ENCODE measurements around the gene SLC6A11.

SLC6A11 gene

DNA sequence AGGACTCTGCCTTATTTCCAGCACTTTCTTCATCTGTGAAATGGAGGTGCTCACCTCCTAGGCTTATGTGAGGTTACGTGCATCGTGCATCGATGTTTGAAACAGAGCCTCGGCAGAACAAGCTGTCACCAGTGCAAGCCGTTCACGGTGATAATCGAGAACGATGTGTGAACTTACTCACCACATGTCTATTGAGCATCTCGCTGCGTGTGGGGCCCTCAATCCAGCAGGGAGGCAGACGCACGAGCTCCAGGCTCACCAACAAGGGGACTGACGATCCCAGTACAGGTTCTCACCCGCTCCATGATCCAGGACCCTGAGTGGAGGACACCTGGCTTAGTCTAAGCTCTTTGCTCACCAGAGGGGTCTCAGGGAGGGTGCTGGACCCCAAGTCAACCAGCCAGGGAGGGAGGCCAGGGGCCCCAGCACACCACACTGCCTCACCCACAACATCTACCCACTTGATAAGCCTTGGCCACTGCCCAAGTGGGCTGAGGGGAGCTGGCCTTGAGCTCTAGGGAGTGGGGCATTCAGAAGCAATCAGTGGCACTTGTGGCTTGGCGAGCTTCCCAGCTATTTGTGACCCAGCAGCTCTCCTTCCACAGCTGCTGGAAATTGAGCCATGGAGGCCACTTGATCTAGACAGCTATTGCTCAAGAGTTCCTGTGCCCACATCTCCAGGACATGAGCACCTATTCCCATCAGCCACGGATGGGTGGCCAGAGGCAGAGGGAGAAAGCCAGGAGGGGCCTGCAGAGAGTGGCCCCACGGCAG lies 142.1 kb downstream of the SLC6A11 start:
- DNase-seq, result peak; percentile 22

DNA sequence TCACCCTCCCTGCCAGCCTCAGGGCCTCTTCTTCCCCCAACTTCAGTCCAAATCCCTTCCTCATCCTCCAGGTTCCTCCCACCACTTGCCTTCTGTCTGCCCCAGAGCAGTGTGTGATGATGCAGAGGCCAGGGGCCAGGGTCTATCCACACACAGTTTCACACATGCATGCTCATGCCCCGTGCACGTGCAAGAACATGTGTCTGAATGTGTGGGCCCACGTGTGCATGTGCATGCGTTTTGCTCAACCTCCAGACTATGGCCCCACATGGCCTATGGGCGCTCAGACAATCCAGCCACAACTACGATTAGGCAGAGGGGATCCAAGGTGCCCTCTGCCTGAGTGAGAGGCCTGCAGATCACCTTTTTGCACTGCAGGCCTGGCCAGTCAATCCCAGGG lies 144.2 kb downstream of the SLC6A11 start:
- DNase-seq, result no peak

DNA sequence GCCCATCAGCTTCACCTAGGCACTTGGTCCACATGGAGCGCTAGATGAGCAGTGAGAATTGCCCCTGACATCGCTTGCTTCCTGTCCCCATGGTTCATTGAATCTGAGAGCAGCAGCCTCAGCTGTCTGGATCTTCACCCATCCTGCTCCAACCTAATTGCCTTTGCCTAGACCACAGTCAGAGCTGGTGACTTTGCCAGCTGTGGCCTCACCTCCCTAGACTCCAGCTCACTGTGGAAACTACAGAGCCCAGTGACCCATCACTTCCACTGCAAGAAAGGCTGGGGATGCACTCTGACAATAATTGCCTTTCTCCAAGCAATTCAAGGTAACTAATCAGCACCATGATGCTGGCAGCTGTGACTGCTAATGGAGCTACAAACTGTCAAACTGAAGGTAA lies 145.9 kb downstream of the SLC6A11 start:
- DNase-seq, result no peak

GRCh38 chr3:10962481-10963036 lies 146.5 kb downstream of the SLC6A11 start:
- peak; percentile 56 for DNase-seq

DNA sequence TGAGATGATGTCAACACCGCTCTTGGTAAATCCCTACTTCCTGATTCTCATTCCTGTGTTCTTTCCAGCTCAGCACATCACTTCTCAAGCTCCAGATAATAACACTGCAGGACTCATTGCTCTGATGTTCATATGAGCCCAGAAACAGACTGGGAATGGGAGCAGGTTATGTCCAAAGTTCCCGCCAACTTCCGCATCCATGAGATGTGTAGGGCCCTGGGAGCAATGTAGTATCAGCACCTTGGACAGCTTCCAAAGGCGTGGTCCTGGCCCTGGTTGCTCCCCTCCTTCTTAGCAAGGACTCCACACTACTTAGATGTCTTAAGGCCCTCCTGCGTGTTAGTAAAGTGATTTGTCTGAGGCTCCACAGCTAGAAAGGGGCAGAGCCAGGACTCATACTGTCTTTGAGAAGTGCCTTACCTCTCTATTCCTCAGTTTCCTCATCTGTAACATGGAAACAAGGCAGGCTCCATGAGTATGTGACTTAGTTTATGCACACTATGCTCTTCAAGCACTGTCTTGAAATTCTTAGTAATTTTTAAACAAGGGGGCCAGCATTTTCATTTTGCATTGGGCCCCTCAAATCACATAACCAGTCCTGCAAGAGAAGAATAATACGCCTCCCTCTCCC lies 148.6 kb downstream of the SLC6A11 start:
- no peak for DNase-seq

GRCh38 chr3:10968401-10968800 lies 152.4 kb downstream of the SLC6A11 start:
- no peak for DNase-seq

GRCh38 chr3:10970306-10970960 lies 154.4 kb downstream of the SLC6A11 start:
- no peak for DNase-seq

DNA sequence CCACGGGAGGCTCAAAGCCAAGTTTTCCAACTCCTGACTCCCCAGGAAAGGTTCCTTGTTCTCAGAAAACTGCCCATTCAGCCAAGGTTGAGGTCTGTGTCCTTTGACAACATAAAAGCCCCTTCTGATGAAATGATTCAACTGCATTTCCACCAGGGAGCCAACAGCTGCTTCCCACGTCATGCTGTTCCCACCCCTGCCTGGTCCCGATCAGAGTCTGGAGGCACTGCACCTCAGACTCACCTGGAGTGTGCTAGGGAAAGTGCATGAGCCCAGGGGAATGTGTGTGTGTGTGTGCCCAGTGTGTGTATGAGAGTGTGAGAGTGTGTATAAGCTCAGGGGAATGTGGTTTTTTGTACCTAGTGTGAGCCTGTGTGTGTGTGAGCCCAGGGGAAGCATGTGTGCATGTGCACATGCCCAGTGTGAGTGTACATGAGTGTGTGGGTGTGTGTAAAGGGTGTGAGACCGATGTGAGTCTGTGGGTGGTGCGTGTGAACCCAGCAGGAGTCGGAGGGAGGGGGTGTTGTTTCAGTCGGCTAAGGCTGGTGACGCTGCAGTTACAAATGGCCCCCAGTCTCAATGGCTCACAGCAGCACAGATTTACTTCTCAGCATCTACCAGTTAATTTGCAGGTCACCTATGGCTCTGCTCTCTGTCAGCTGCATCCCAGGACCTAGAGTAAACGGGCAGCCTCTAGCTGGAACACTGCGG lies 156.2 kb downstream of the SLC6A11 start:
- no peak for DNase-seq

DNA sequence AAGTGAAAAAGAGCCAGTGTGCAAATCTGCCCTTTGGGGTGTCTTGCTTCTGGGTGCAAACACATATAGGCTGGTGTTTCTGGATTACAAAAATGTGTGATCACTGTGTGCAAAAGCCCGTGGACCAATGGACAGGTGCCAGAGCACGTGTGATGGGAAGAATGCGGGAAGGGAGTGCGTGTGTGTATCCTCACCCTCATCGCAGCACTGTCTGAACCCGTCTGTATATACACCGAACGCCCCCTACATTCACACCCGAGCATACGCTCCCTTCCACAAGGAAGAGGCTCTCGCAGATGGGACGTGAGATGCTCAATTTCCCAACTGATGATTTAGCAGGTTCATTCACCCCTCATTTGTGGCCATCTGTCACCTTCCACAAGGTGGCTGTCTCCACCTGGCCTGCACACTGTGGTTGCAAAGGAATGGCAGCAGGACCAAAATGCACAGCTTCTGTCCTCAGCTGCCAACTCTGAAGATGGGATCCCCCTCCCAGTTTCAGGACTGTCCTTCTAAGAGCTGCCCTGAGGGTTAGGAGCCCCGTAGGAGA lies 157.1 kb downstream of the SLC6A11 start:
- DNase-seq, result no peak

GRCh38 chr3:10974131-10974530 lies 158.1 kb downstream of the SLC6A11 start:
- no peak for DNase-seq

- DNase-seq, result no peak
These were observed 158.8 kb downstream of the SLC6A11 start for GRCh38 chr3:10974746-10975375.

- no peak for DNase-seq
These were observed 159.7 kb downstream of the SLC6A11 start for GRCh38 chr3:10975695-10976234.

- no peak for DNase-seq
These were observed 160.7 kb downstream of the SLC6A11 start for GRCh38 chr3:10976770-10977169.

DNA sequence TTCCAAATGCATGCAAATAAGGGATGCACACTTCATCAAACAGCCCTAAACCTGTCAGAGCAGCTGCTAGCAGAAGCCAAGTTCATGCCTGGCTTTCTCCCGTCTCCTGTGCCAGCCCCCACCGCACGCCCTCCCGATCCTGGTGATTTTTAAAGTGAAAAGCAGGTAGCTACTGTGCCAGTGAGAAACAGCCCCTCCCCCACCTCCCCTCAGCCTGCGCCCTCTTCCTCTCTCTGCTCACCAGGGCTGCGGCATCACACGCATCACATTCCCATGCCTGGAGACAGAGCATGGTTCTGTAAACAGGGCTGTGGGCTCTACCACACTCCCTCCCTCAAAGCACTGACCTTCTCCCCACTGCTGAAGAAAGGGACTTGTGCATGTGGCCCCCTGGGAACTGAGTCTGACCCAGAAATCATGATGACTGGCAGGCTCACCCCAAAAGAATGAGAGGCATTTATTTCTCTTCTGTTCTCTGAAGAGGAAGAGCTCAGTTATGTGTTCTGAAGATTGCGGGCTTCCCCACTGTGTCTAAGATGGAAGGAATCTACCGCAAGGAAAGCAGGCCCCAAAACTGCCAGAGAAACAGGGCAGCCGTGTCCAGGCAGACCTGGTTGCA lies 162.0 kb downstream of the SLC6A11 start:
- no peak for DNase-seq

DNA sequence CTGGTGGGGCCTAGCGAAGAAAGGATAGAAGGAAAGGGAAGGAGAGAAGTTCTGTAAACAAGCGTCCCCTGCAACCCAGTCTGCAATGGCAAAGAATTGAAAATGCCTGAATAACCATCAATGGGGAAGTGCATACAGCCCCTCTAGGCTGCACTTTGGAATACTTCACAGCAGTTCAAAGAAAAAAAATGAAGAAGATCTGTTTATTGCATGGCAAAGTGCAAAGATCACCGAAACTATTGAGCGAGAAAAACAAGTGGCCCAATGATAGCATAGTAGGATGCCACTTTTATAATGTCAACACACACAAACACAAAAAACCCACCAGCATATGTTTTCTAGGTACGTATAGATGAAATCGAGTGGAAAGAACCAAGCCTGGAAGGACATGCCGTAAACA lies 162.9 kb downstream of the SLC6A11 start:
- no peak for DNase-seq

- no peak for DNase-seq
These were observed 164.3 kb downstream of the SLC6A11 start for GRCh38 chr3:10980312-10980711.

- DNase-seq, result no peak
These were observed 165.0 kb downstream of the SLC6A11 start for GRCh38 chr3:10981031-10981430.

GRCh38 chr3:10981961-10982360 lies 165.9 kb downstream of the SLC6A11 start:
- no peak for DNase-seq

GRCh38 chr3:10982782-10983181 lies 166.8 kb downstream of the SLC6A11 start:
- no peak for DNase-seq

GRCh38 chr3:10983219-10983916 lies 167.3 kb downstream of the SLC6A11 start:
- no peak for DNase-seq

DNA sequence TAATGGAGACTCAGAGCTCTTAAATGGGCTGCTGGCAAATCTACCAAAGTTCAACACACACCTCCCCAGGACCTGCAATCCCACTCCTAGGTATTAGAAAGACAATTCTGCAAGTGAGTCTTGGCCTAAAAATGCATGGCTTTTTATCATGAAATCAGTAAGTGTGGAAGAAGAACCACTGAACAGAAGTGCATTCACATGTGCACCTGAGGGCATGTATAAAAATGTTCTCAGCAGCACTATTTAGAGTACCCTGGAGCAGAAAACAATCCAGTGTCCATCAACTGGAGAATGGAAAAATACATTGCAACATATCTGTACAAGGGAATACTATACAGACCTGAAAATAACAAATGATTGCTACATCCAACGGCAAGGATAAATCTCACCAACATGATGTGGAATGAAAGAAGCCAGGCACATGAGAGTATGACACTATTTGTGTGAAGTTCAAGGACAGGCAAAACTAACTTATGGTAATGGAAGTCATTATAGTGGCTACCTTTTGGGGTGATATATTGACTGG lies 168.4 kb downstream of the SLC6A11 start:
- no peak for DNase-seq
